CD4-positive, alpha-beta T cell treated with Interleukin-6 at 100 ng/mL for 8 hours (primary cell): ENCODE measurements around the gene TCP11.

ENCODE experiments used
- DNase-seq: peaks from one replicate; pipeline ENCODE4 v3.0.0-alpha.2; 2020; ENCODE audit warnings: mixed read lengths, low spot score

Gene TCP11

DNA sequence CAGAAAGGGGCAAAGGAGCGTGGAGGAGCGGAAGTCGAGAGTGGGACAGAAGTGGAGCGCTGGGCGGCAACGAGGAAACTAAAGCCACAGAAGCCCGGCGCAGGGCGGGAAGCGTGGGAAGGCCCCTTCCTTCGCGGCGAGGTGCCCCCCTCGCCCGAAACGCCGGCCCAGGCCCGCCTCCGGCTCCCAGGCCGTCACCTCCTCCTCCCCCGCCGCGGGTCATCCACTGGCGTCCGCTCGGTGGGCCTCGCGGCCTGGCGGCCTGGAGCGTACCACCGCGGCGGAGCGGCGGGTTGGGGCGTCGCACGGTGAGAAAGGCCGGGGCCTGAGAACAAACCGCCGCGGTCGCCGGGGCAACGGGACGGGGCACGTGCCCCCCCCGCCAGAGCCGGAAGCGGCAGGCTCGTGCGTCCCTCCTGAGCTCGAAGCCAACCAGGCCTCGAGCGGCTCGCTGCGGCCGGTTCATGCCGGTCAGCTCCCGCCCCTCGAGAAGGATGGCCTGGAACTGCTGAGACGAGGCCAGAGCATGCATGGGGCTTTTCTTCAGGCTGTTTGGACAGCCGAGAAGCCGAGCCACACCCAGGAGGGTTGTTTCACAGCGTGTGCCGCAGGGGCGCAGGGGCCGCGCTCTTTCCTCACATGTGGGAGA lies at the start of gene TCP11:
TSS of gene TCP11 (minus strand) at position 333 of the 649 bp plus-strand sequence. CDS start 469 bp downstream, outside the sequence.
- DNase-seq, result peak; percentile 25

DNA sequence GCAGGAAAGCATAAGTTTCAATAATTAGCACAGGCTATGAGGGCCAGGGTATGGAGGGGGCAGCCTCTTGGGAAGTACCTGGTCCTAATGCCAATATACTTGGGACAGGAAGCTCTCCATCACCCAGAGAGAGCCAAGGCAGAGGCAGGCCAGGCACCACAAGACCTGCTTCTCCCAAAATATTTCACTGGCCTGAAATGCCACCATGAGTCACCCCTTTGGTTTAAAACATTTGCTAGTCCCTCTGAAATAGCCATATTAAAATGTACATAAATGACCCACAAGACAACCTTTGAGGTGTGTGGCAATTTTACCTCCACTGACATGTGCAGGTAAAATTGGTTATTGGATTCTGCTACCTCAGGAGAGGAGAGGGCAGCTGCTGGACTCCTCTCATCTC lies 49.2 kb upstream of the TCP11 start:
- DNase-seq, result no peak

DNA sequence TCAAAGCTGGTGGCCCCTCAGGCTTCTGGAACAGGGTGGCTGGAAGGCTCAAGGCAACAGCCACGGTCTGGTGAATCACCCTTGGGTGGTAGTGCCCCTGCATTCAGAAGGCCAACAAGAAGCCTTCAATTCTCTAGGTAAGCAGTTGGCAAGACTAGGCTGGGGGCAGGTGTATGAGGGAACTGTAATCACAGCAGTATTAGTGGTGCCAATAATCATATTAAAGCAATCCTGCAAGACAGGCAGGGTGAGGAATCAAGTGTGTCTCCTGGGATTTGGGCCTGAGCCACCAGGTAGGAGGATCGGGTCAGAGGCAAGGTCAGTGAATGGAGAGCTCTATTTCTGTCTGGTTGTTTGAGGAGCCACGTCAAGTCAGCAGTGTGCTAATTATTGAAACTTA lies 47.7 kb upstream of the TCP11 start:
- DNase-seq, result no peak

DNA sequence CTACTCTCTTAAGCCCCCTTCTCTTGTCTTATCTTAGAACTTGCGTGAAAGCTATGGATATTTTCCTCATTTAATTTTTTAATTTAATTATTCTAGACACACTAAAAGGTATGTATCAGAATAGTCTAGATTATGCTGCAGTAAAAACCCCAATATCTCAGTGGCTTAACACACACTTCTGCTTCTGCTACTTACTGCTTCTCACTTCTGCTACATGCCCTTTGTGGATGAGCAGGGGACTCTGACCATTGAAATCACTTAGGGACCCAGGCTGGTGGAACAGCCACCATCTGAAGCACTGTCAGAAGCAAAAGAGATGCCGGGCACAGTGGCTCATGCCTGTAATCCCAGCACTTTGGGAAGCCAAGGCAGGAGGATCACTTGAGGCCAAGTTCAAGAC lies 45.4 kb upstream of the TCP11 start:
- DNase-seq, result no peak

- DNase-seq, result no peak
Measured at GRCh38 chr6:35185971-35186370, 44.8 kb upstream of the TCP11 start.

DNA sequence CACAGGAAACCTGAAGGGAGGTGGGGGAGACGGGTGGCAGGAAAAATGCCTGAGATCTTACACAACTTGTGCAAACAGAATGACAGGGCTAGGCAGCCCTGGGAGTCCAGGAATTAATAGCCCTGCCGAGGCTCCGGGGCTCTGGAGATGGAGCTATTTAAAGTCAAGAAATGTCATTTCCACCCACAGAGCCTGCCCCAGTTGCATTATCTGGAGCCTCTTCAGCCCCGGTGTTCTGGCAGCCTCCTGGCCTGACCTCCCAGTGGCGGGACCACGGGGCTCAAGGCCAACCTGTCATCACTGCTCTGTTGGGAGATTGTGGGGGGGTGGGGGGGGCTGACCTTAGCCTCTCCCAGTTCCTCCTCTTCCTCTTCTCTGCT lies 44.2 kb upstream of the TCP11 start:
- no peak for DNase-seq

GRCh38 chr6:35184580-35185301 lies 43.6 kb upstream of the TCP11 start:
- DNase-seq, result no peak

- DNase-seq, result no peak
Measured at GRCh38 chr6:35183935-35184334, 42.8 kb upstream of the TCP11 start.

DNA sequence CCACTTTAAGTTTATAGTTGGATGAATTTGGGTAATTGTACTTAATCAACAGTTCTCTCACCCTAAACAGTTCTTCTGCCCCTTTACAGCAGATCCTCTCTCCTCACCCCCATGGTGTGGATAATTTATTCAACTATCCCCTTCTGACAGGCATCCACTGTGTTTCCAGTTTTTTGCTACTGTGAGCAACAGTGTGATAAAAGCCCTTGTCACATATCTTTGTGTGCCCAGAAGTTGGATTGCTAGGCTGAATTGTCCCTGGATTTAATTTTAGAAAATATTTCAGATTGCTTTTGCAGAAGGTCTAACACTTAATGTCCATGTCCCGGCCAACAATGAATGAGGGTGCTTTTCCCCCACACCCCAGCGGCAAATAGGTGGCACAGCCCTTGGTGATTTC lies 42.1 kb upstream of the TCP11 start:
- DNase-seq, result no peak

DNA sequence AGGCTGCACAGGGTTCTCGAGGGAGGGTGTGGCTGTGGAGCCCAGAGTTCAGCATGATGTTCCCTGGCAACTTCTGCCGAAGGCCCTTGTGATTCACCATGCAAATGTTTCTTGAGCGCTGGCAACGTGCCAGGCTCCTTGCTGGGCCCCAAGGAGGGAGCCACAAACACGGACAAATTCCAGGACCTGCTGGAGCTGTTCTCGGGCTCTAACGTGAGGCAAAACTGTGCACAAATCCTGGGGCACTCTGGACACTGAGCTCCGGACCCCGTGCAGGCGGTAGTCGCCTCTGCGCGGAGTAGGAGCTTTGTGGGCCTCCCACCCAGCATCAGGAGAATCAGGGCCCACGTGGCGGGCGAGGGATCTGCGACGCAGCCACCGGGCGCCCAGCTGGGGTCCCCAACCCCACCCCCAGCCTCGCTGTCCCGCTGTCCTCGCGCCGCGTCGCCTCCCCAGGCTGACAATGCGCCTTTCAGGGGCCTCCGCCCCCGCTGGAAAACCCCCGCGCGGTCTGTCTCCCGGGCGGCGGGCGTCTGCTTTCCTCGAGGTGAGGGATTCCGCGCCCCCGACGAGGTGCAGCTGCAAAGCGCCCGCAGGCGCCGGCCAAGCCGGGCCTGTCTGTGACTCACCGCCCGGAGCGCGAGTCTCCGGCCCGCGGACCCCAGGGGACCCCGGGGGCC lies 40.9 kb upstream of the TCP11 start:
- DNase-seq, result no peak

DNA sequence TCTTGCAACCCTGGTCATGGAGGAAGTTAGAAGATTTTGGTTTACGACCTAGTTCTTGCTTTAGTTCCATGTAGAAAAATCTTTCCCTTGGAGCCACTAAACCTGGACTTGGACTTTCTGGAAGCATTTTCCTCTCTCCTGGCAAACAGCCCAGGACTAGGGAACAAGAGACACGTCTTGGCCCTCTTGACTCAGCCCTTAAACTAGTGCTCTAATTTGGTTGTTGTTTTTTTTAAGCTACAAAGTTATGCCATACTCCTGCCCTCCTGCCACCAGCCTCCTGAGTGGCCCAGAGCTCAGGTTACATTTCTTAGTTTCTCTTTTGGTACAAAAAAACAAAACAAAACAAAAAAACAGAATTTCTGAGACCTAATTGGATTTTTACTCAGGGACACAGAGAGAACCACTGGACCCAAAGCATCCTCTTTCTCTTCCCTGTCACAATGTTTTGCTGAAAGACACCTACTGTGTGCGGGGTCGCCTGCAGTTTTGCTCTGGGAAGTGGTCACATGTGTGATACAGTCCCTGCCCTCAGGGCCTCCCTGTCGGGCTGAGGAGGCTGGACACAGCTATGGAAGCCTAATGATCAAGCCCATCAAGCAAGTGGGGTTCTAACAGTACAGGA lies 40.3 kb upstream of the TCP11 start:
- no peak for DNase-seq

DNA sequence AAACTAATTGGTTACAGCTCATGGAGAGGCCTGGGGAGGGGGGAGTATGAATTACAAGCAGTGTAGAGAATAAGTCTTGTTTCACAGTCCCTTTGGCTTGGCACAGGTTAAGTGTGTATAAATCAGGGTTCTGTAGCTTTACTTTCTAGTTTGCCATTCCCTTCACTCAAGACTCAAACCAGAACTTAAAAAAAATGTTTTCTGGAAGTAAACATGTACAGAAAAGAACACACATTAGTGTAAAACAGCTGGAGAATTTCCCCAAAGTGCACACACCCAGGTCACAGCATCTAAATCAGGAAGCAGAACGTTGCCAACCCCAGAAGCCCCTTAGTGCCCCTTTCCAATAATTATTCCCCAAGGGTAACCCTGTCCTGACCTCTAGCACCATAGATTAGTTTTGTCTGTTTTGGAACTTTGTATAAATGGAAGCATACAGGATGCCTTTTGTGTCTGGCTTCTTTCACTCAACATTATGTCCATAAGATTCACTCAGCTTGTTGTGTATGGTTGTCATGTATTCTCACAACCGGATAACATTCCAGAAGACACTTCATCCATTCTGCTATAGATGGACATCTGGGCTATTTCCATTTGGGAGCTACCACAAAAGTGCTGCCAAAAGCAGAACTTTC lies 38.9 kb upstream of the TCP11 start:
- no peak for DNase-seq

- DNase-seq, result no peak
Measured at GRCh38 chr6:35178932-35179832, 38.0 kb upstream of the TCP11 start.

GRCh38 chr6:35178012-35178411 lies 36.9 kb upstream of the TCP11 start:
- DNase-seq, result no peak

DNA sequence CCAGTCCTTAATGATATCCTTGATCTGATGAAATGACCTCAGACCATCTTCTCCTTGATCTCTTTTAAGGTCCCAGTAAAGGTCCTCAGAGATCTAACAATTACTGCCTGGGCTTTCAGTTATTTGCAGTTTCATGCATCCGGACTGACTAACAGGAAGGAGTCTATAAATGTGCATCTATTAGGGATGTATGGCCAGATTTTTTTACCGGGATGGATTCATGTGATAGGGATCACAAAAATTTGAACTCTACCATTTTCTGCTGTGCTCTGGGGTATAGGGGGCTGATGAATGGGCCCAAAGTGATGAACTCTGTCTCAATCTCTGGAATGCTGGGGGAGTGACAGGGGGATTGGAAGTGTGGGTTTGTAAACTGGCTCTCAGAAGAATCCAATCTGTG lies 36.5 kb upstream of the TCP11 start:
- DNase-seq, result no peak

GRCh38 chr6:35177157-35177556 lies 36.0 kb upstream of the TCP11 start:
- no peak for DNase-seq

DNA sequence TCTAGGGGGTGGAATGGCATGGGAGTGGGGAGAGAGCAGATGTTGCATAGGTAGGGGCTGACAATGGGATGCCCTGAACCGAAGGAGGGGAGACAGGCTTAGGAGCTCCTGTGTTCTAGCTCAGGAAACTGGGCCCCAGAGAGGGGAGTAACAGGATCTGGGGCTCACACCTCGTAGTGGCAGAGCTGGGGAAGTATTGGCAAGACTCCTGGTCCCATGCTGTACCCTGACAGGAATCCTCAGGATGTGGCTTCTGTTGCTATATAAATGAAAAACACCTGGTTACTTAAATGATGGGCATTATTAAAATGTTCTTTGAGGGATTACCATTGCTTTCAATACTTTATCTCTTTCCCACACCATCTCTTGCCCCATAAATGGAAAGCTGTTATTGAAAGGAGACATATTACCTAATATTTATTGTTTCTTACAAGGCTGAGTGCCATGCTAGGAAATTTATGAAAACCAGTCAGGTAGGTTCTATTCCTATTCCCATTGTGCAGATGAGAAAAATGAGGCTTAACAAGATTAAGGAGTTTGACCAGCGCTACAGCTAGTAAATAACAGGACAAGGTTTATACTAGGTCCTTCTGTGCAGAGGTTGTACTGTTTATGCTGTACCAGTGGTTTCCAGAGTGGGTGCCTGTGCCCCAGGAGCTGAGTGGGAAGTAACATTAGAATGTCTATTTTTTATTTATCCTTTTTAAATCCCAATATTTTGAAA lies 35.3 kb upstream of the TCP11 start:
- no peak for DNase-seq

DNA sequence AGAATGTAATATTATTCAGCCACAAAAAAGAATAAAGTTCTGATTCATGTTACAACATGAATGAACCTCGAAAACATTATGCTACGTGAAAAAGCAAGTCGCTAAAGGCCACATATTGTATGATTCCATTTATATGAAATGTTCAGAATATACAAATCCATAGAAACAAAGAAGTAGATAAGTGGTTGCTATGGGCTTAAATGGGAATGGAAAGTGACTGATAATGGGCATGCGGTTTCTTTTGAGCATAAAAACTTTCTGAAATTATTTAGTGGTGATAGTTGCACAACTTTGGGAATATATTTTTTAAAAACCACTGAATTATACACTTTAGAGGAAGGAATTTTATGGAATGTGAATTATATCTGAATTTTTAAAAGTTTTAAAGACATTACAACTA lies 33.4 kb upstream of the TCP11 start:
- no peak for DNase-seq

- no peak for DNase-seq
Measured at GRCh38 chr6:35174088-35174434, 32.9 kb upstream of the TCP11 start.

DNA sequence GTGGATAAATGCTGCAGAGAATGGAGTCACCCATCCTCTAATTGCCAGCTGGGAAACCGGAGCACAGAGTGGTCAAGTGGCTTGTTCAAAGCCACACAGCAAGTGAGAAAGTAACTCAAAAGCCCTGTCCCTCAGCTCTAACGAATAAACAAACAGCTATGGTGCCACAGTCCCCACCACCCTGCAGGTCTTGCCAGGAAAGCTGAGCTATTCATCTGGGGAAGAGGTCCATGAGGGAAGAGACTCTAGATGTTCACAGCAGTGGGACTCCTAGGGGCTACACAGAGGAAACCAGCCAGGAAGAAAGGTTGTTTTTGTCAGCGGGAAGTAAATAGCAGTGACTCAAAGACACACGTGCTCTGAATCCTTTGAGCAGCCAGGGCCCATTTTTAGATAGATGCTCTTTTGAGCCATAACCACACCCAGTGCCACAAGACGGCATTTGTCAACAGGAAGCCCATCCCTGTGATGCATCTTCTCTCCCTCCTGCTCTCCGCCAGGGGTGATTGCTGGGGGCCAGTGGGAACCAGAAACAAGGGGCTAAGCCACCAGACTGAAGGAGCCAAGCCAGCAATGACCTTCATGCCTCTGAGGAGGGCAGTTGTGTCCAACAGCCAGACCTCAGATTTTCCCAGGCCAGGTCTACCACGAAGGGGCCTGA lies 32.4 kb upstream of the TCP11 start:
- no peak for DNase-seq
